Measurements from ENCODE around the gene CRYGA.

GRCh38 chr2:208175840-208176153 lies 12.4 kb upstream of the CRYGA start:
- TF ChIP-seq CTCF (IDR thresholded peaks at IDR 0.05) (no peak), POLR2A (IDR thresholded peaks at IDR 0.05) (no peak)

Measured in testis (tissue), 2 donors.